Measurements from ENCODE around the gene P4HA2.

GRCh38 chr5:132237141-132237540 lies 9.5 kb upstream of the P4HA2 start:
- TF ChIP-seq CTCF (IDR thresholded peaks at IDR 0.05) (no peak), EP300 (IDR thresholded peaks at IDR 0.05; ENCODE audit: low read depth) (no peak), POLR2AphosphoS5 (IDR thresholded peaks at IDR 0.05) (no peak)
